HepG2 (cell line): Measurements from ENCODE around the gene SRRM2. TPM values are rescaled to one million over a fixed set of nuclear protein-coding genes. Genes with fewer than 3 reads are reported as not detected.

Experiments
- AGO1 ChIP-seq: fragments of 200-400 bp; formaldehyde crosslinking; IDR thresholded peaks from 2 replicates; pipeline ENCODE4 v1.6.1; 2017; ENCODE audit warnings: mild to moderate bottlenecking, low read depth, low read length, moderate library complexity; ENCODE audit not compliant: poor library complexity, severe bottlenecking
- AKAP8 ChIP-seq: sonication (generic); formaldehyde crosslinking; IDR thresholded peaks from 2 replicates; pipeline ENCODE4 v1.5.1; 2020; ENCODE audit warnings: mild to moderate bottlenecking, missing genetic modification reagents
- FOXK1 ChIP-seq: sonication (generic); formaldehyde crosslinking; IDR thresholded peaks from 2 replicates; pipeline ENCODE4 v1.4.0; 2020; ENCODE audit warnings: low read depth, missing genetic modification reagents, borderline replicate concordance
- IRF2 ChIP-seq: IDR thresholded peaks from 2 replicates; pipeline ENCODE4 v1.6.1; 2018; ENCODE audit warnings: missing genetic modification reagents, missing compliant biosample characterization
- JUND ChIP-seq: sonication (generic); formaldehyde crosslinking; IDR thresholded peaks from 2 replicates; pipeline ENCODE4 v1.8.0; 2022; ENCODE audit warnings: mild to moderate bottlenecking, missing genetic modification reagents
- KAT2B ChIP-seq: fragments of 150-350 bp; IDR thresholded peaks from 2 replicates; pipeline ENCODE4 v1.6.1; 2014; ENCODE audit warnings: low read depth, low read length, borderline replicate concordance
- POGZ ChIP-seq: sonication (generic); formaldehyde crosslinking; IDR thresholded peaks from 2 replicates; pipeline ENCODE4 v1.4.0; 2020; ENCODE audit warnings: mild to moderate bottlenecking, missing genetic modification reagents
- POLR2AphosphoS5 ChIP-seq: IDR thresholded peaks from 2 replicates; pipeline ENCODE4 v1.6.1; 2012; ENCODE audit warnings: low read depth, low read length
- SOX5 ChIP-seq: IDR thresholded peaks from 2 replicates; pipeline ENCODE4 v1.6.1; 2016; ENCODE audit warnings: borderline replicate concordance
- STAT6 ChIP-seq: sonication (generic); formaldehyde crosslinking; IDR thresholded peaks from 2 replicates; pipeline ENCODE4 v1.4.0; 2020; ENCODE audit warnings: missing genetic modification reagents, mild to moderate bottlenecking, borderline replicate concordance
- TCF7L2 ChIP-seq: IDR thresholded peaks from 2 replicates; pipeline ENCODE4 v1.6.1; 2011; ENCODE audit warnings: mild to moderate bottlenecking, low read depth, low read length, moderate library complexity
- ZFP82 ChIP-seq: sonication (generic); formaldehyde crosslinking; IDR thresholded peaks from 2 replicates; pipeline ENCODE4 v1.5.1; 2020; ENCODE audit warnings: mild to moderate bottlenecking, missing genetic modification reagents, borderline replicate concordance
- ZFX ChIP-seq: sonication (generic); formaldehyde crosslinking; IDR thresholded peaks from 2 replicates; pipeline ENCODE4 v1.4.0; 2020; ENCODE audit warnings: mild to moderate bottlenecking, low read depth, missing genetic modification reagents, moderate library complexity
- ZNF251 ChIP-seq: sonication (generic); formaldehyde crosslinking; IDR thresholded peaks from 2 replicates; pipeline ENCODE4 v1.9.0; 2021; ENCODE audit warnings: mild to moderate bottlenecking, missing genetic modification reagents
- ZNF562 ChIP-seq: sonication (generic); formaldehyde crosslinking; IDR thresholded peaks from 2 replicates; pipeline ENCODE4 v1.8.0; 2022; ENCODE audit warnings: missing genetic modification reagents, borderline replicate concordance
- ZNF773 ChIP-seq: sonication (generic); formaldehyde crosslinking; IDR thresholded peaks from 2 replicates; pipeline ENCODE4 v1.4.0; 2020; ENCODE audit warnings: missing genetic modification reagents, borderline replicate concordance
- ZNF792 ChIP-seq: IDR thresholded peaks from 2 replicates; pipeline ENCODE4 v1.6.1; 2016
- ZSCAN12 ChIP-seq: sonication (generic); formaldehyde crosslinking; IDR thresholded peaks from 2 replicates; pipeline ENCODE4 v1.9.0; 2021; ENCODE audit warnings: mild to moderate bottlenecking, missing genetic modification reagents
- polyA plus RNA-seq, 8 experiments: library from polyadenylated mRNA; depleted of rRNA in 3 of 8; stranded (reverse) in 7 of 8; unstranded in 1 of 8; fragments of >200 nt; fragmentation: Illumina TruSeq in 4 of 8; extraction: Trizol in 4 of 8; gene quantifications; 2 replicates each; pipeline versions ENCODE4 v1.2.1 to v1.2.3, GENCODE V29; 2011 to 2016; ENCODE audit warnings: low read depth in 4 of 8, missing spikeins in 1 of 8, mixed read lengths in 1 of 8; ENCODE audit not compliant: insufficient read depth in 1 of 8
- total RNA-seq, 5 experiments: library from RNA; depleted of rRNA; stranded (reverse); fragments of >200 nt; fragmentation: Illumina TruSeq; extraction: Trizol; gene quantifications; 2 replicates each; pipeline ENCODE4 v1.2.3, GENCODE V29; 2016; ENCODE audit warnings: low read depth in 1 of 5
- TF ChIP-seq, protein P1 (sequence below): sonication (generic); formaldehyde crosslinking; IDR thresholded peaks from 2 replicates; pipeline ENCODE4 v1.5.1; 2020; ENCODE audit warnings: mild to moderate bottlenecking, missing genetic modification reagents, borderline replicate concordance
- TF ChIP-seq, protein P2 (sequence below): IDR thresholded peaks from 2 replicates; pipeline ENCODE4 v1.6.1; 2016; ENCODE audit warnings: mild to moderate bottlenecking, missing biosample characterization, missing genetic modification reagents
- TF ChIP-seq, protein P3 (sequence below): sonication (generic); formaldehyde crosslinking; IDR thresholded peaks from 2 replicates; pipeline ENCODE4 v1.4.0; 2020; ENCODE audit warnings: missing genetic modification reagents, borderline replicate concordance
- TF ChIP-seq, protein P4 (sequence below): sonication (generic); formaldehyde crosslinking; IDR thresholded peaks from 2 replicates; pipeline ENCODE4 v1.4.0; 2020; ENCODE audit warnings: missing genetic modification reagents

Gene SRRM2
- total and polyA plus RNA-seq, 2 of the 13 experiments (the other 11 are each of a cell fraction or from before 2014, with no cell fraction given), result 50.4 to 112 TPM

DNA sequence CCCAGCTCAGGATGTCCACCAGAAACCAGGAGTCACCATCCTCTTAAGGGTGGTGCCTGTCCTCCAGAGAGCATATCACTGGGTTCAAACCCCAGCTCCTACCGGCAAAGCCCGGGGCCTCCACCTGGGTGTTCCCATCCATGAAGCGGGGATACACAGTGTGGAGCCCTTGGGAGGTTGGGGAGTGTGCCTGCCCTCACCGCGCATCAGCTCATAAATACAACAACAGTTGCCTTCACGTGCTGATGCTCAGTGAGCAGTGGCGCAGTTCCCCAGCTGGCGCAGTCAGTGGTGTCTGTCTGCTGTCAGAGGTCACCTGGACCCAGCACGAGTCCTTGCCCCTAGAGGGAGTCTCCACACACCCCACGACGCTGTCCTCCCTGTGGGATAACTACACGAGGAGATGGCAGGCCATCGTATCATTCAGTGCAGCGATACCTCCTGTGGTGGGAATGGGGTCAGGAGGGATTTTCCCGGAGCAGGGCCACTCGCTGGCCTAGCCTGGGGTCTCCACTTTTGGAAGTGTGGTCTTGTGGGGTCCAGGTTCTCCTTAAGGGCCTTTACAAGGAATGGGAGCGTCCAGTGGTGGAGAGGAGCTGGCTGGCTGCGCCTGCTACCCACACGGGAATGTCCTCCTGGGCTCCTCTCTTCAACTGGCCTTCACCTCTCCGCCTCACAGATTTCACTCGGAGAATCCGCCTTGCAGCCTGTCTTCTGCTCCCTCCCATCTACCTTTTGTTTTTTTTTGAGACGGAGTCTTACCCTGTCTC lies 26.9 kb downstream of the SRRM2 start (continued):
- TF ChIP-seq, protein P1, sequence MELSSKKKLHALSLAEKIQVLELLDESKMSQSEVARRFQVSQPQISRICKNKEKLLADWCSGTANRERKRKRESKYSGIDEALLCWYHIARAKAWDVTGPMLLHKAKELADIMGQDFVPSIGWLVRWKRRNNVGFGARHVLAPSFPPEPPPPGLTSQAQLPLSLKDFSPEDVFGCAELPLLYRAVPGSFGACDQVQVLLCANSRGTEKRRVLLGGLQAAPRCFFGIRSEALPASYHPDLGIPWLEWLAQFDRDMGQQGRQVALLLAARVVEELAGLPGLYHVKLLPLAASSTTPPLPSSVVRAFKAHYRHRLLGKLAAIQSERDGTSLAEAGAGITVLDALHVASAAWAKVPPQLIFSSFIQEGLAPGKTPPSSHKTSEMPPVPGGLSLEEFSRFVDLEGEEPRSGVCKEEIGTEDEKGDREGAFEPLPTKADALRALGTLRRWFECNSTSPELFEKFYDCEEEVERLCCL (CRISPR knock-in tag), result no peak
- TF ChIP-seq ZNF792 (CRISPR knock-in tag), result no peak
- TF ChIP-seq TCF7L2, result no peak
- no peak for TF ChIP-seq JUND (CRISPR knock-in tag)
- TF ChIP-seq POLR2AphosphoS5, result no peak; the same call in 1 of the 2 replicates
- no peak for TF ChIP-seq ZNF562
- TF ChIP-seq AKAP8 (CRISPR knock-in tag), result peak; percentile 57
- TF ChIP-seq ZFP82 (CRISPR knock-in tag), result 0 out of 2 replicates have a peak, but pooled peaks have one; percentile 24
- TF ChIP-seq, protein P2, sequence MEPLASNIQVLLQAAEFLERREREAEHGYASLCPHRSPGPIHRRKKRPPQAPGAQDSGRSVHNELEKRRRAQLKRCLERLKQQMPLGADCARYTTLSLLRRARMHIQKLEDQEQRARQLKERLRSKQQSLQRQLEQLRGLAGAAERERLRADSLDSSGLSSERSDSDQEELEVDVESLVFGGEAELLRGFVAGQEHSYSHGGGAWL (CRISPR knock-in tag), result no peak
- TF ChIP-seq FOXK1 (CRISPR knock-in tag), result no peak
- TF ChIP-seq POGZ, result no peak
- no peak for TF ChIP-seq AGO1
- TF ChIP-seq KAT2B, result no peak
- no peak for TF ChIP-seq ZSCAN12 (CRISPR knock-in tag)
- no peak for TF ChIP-seq ZNF251
- no peak for TF ChIP-seq IRF2 (CRISPR knock-in tag)
- TF ChIP-seq SOX5, result no peak
- TF ChIP-seq, protein P3, sequence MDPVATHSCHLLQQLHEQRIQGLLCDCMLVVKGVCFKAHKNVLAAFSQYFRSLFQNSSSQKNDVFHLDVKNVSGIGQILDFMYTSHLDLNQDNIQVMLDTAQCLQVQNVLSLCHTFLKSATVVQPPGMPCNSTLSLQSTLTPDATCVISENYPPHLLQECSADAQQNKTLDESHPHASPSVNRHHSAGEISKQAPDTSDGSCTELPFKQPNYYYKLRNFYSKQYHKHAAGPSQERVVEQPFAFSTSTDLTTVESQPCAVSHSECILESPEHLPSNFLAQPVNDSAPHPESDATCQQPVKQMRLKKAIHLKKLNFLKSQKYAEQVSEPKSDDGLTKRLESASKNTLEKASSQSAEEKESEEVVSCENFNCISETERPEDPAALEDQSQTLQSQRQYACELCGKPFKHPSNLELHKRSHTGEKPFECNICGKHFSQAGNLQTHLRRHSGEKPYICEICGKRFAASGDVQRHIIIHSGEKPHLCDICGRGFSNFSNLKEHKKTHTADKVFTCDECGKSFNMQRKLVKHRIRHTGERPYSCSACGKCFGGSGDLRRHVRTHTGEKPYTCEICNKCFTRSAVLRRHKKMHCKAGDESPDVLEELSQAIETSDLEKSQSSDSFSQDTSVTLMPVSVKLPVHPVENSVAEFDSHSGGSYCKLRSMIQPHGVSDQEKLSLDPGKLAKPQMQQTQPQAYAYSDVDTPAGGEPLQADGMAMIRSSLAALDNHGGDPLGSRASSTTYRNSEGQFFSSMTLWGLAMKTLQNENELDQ, result no peak
- TF ChIP-seq STAT6, result no peak
- no peak for TF ChIP-seq ZNF773 (CRISPR knock-in tag)
- TF ChIP-seq, protein P4, sequence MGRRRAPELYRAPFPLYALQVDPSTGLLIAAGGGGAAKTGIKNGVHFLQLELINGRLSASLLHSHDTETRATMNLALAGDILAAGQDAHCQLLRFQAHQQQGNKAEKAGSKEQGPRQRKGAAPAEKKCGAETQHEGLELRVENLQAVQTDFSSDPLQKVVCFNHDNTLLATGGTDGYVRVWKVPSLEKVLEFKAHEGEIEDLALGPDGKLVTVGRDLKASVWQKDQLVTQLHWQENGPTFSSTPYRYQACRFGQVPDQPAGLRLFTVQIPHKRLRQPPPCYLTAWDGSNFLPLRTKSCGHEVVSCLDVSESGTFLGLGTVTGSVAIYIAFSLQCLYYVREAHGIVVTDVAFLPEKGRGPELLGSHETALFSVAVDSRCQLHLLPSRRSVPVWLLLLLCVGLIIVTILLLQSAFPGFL, result no peak
- TF ChIP-seq ZFX, result no peak
